GM10847 (cell line): ENCODE measurements around the gene RASL12.

ENCODE experiments used
- POLR2A ChIP-seq: IDR thresholded peaks from 2 replicates; pipeline ENCODE4 v1.6.1; 2011; ENCODE audit not compliant: insufficient read length; ENCODE audit errors: extremely low read depth

RASL12 gene

GRCh38 chr15:65067317-65067644, 510 bp downstream of the RASL12 start:
- TF ChIP-seq POLR2A: no peak

GRCh38 chr15:65066635-65067316, 1.0 kb downstream of the RASL12 start:
- no peak for TF ChIP-seq POLR2A

GRCh38 chr15:65066001-65066634, 1.7 kb downstream of the RASL12 start:
- TF ChIP-seq POLR2A: no peak

- TF ChIP-seq POLR2A: no peak
These were observed 5.1 kb downstream of the RASL12 start for GRCh38 chr15:65062726-65063125.

- TF ChIP-seq POLR2A: no peak
These were observed 5.7 kb downstream of the RASL12 start for GRCh38 chr15:65062061-65062460.

GRCh38 chr15:65060641-65061397, 7.0 kb downstream of the RASL12 start:
- no peak for TF ChIP-seq POLR2A

GRCh38 chr15:65059931-65060596, 7.7 kb downstream of the RASL12 start:
- no peak for TF ChIP-seq POLR2A

GRCh38 chr15:65059369-65059750, 8.4 kb downstream of the RASL12 start:
- TF ChIP-seq POLR2A: no peak

GRCh38 chr15:65058394-65059368, 9.1 kb downstream of the RASL12 start:
- no peak for TF ChIP-seq POLR2A

GRCh38 chr15:65057549-65057940, 10.2 kb downstream of the RASL12 start:
- no peak for TF ChIP-seq POLR2A

GRCh38 chr15:65056868-65057548, 10.8 kb downstream of the RASL12 start:
- no peak for TF ChIP-seq POLR2A

GRCh38 chr15:65056106-65056505, 11.7 kb downstream of the RASL12 start:
- TF ChIP-seq POLR2A: no peak

- no peak for TF ChIP-seq POLR2A
These were observed 12.5 kb downstream of the RASL12 start for GRCh38 chr15:65055201-65055870.

- TF ChIP-seq POLR2A: no peak
These were observed 13.2 kb downstream of the RASL12 start for GRCh38 chr15:65054333-65055200.
